ENCODE measurements around the gene KDM5B. TPM values are rescaled to one million over a fixed set of nuclear protein-coding genes. Genes with fewer than 3 reads are reported as not detected.

Gene KDM5B
- total RNA-seq, 1 experiment from 2014 or later: 83.6 TPM

DNA sequence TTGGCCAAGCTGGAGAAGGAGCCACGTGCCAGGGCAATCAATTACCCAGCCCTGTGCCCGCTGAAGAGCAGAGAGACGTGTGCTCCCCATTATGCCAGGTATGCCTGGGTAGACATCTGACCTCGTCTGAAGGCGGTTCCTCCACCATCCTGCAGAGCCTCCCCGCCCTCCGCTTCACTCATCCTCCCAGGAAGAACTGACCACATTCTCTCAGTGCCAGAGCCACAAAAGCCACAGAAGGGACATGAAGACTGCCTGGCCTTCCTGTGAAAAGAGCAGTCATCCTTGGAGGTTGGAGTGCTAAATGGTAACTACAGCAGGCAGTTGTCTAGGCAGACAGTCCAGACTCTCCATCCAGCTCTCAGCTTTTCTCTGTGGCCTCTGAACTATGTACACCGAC, 109.9 kb downstream of the KDM5B start:
- CTCF ChIA-PET: no interaction called here
- Histone ChIP-seq H3K36me3 (ENCODE audit: control insufficient read depth, insufficient read depth, low read length) (no peaks in the 10 kb centered on the region), H3K4me3 (ENCODE audit: low read depth in 2 of 2, low read length in 2 of 2) (no peak overlapping the region), H3K9me3 (ENCODE audit: control insufficient read depth, insufficient read depth, low read depth, low read length) (no peaks in the 10 kb centered on the region), H3K4me1 (ENCODE audit: control insufficient read depth, insufficient read depth, low read length) (no peaks in the 10 kb centered on the region), H3K27ac (ENCODE audit: low read length) (no peak overlapping the region), H3K27me3 (ENCODE audit: control insufficient read depth, insufficient read depth, low read length) (peaks cover 34% of the 10 kb centered on the region)
- in situ Hi-C loops (cut with HindIII; ENCODE audit: low pct_unique_long_range_greater_than_20kb, low sequenced_read_pairs) (no loop called here), intact Hi-C loops (cut with micrococcal nuclease; ENCODE audit: unreplicated experiment) (no loop called here)
- DNase-seq (ENCODE audit: low read depth, low spot score) (no peak), ATAC-seq (no peak)
- TF ChIP-seq TCF7L2 (IDR thresholded peaks at IDR 0.05; ENCODE audit: low read depth, low read length): no peak
- TF ChIP-seq SIN3A (IDR thresholded peaks at IDR 0.05; ENCODE audit: borderline replicate concordance, insufficient read depth, low read depth, low read length): no peak
- TF ChIP-seq CTCF (IDR thresholded peaks at IDR 0.05): no peak
- TF ChIP-seq POLR2AphosphoS5 (IDR thresholded peaks at IDR 0.05; ENCODE audit: low read depth, low read length): no peak
- TF ChIP-seq, protein P1, sequence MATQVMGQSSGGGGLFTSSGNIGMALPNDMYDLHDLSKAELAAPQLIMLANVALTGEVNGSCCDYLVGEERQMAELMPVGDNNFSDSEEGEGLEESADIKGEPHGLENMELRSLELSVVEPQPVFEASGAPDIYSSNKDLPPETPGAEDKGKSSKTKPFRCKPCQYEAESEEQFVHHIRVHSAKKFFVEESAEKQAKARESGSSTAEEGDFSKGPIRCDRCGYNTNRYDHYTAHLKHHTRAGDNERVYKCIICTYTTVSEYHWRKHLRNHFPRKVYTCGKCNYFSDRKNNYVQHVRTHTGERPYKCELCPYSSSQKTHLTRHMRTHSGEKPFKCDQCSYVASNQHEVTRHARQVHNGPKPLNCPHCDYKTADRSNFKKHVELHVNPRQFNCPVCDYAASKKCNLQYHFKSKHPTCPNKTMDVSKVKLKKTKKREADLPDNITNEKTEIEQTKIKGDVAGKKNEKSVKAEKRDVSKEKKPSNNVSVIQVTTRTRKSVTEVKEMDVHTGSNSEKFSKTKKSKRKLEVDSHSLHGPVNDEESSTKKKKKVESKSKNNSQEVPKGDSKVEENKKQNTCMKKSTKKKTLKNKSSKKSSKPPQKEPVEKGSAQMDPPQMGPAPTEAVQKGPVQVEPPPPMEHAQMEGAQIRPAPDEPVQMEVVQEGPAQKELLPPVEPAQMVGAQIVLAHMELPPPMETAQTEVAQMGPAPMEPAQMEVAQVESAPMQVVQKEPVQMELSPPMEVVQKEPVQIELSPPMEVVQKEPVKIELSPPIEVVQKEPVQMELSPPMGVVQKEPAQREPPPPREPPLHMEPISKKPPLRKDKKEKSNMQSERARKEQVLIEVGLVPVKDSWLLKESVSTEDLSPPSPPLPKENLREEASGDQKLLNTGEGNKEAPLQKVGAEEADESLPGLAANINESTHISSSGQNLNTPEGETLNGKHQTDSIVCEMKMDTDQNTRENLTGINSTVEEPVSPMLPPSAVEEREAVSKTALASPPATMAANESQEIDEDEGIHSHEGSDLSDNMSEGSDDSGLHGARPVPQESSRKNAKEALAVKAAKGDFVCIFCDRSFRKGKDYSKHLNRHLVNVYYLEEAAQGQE (IDR thresholded peaks at IDR 0.05; ENCODE audit: insufficient read depth in 1 of 2, low read depth in 2 of 2, low read length in 1 of 2): no peak
- POLR2A ChIA-PET: no interaction called here
- BruUV-seq (replicated peaks): no TSS peak

GRCh38 chr1:202697038-202697437, 111.2 kb downstream of the KDM5B start:
- ATAC-seq (no peak), DNase-seq (ENCODE audit: low read depth, low spot score) (no peak)
- Histone ChIP-seq H3K27me3 (ENCODE audit: control insufficient read depth, insufficient read depth, low read length) (peaks cover 32% of the 10 kb centered on the region), H3K27ac (ENCODE audit: low read length) (no peak overlapping the region), H3K4me1 (ENCODE audit: control insufficient read depth, insufficient read depth, low read length) (no peaks in the 10 kb centered on the region), H3K4me3 (ENCODE audit: low read depth in 2 of 2, low read length in 2 of 2) (no peak overlapping the region), H3K36me3 (ENCODE audit: control insufficient read depth, insufficient read depth, low read length) (no peaks in the 10 kb centered on the region), H3K9me3 (ENCODE audit: control insufficient read depth, insufficient read depth, low read depth, low read length) (no peaks in the 10 kb centered on the region)
- ChIA-PET CTCF (no interaction called here), POLR2A (interaction anchor here (0.7 kb wide), 1 partner anchor 636 kb away, joined by 3 read pairs; no protein-coding TSS in a partner anchor)
- in situ Hi-C loops (cut with HindIII; ENCODE audit: low pct_unique_long_range_greater_than_20kb, low sequenced_read_pairs): no loop called here
- intact Hi-C loops (cut with micrococcal nuclease; ENCODE audit: unreplicated experiment): no loop called here
- TF ChIP-seq TCF7L2 (IDR thresholded peaks at IDR 0.05; ENCODE audit: low read depth, low read length) (no peak), POLR2AphosphoS5 (IDR thresholded peaks at IDR 0.05; ENCODE audit: low read depth, low read length) (no peak)
- BruUV-seq (replicated peaks): no TSS peak

- Histone ChIP-seq H3K4me1 (ENCODE audit: control insufficient read depth, insufficient read depth, low read length) (no peaks in the 10 kb centered on the region), H3K4me3 (ENCODE audit: low read depth in 2 of 2, low read length in 2 of 2) (no peak overlapping the region), H3K27ac (ENCODE audit: low read length) (no peak overlapping the region), H3K27me3 (ENCODE audit: control insufficient read depth, insufficient read depth, low read length) (peaks cover 32% of the 10 kb centered on the region), H3K36me3 (ENCODE audit: control insufficient read depth, insufficient read depth, low read length) (no peaks in the 10 kb centered on the region), H3K9me3 (ENCODE audit: control insufficient read depth, insufficient read depth, low read depth, low read length) (no peaks in the 10 kb centered on the region)
- in situ Hi-C loops (cut with HindIII; ENCODE audit: low pct_unique_long_range_greater_than_20kb, low sequenced_read_pairs) (no loop called here), intact Hi-C loops (cut with micrococcal nuclease; ENCODE audit: unreplicated experiment) (no loop called here)
- no peak for ATAC-seq
- DNase-seq (ENCODE audit: low read depth, low spot score): no peak
- CTCF ChIA-PET: no interaction called here
- POLR2A ChIA-PET: no interaction called here
- no peak for TF ChIP-seq CTCF (IDR thresholded peaks at IDR 0.05)
- TF ChIP-seq SIN3A (IDR thresholded peaks at IDR 0.05; ENCODE audit: borderline replicate concordance, insufficient read depth, low read depth, low read length): no peak
- no TSS peak for BruUV-seq (replicated peaks)
These were observed 113.9 kb downstream of the KDM5B start for GRCh38 chr1:202694314-202694713.

Data from Panc1 (cell line).